ENCODE measurements around the gene ANKRD11. TPM values are rescaled to one million over a fixed set of nuclear protein-coding genes. Genes with fewer than 3 reads are reported as not detected.
A peak's percentile ranks its signal among the peaks of the same experiment; 100 is the strongest.

Gene ANKRD11
- total RNA-seq (100 to 1,000 TPM; 130 to 150 TPM), polyA plus RNA-seq (39.8 TPM)

- Histone ChIP-seq H3K27ac (ENCODE audit: low read depth, low read length) (peak within 1 kb of the TSS; percentile 95), H3K4me1 (ENCODE audit: insufficient read depth, low read length) (peaks cover 49% of the 10 kb centered on the region), H3K27me3 (ENCODE audit: insufficient read depth, low read length, poor library complexity, severe bottlenecking) (no peaks in the 10 kb centered on the region), H3K9me3 (ENCODE audit: low read length) (no peaks in the 10 kb centered on the region), H3K4me3 (ENCODE audit: low read length) (peak within 1 kb of the TSS; percentile 93), H3K36me3 (ENCODE audit: insufficient read depth, low read length) (no peaks in the 10 kb centered on the region)
- peaks cover 0 to 2% of the 10 kb centered on the region in 2 donors for H3K27me3 Mint-ChIP-seq
- H3K36me3 Mint-ChIP-seq: peaks cover 0 to 41% (median 0%) of the 10 kb centered on the region in 3 donors
- H3K9me3 Mint-ChIP-seq: peaks cover 0 to 2% (median 2%) of the 10 kb centered on the region in 5 donors
- DNase-seq: peak; percentile 96 to 100 (median 99)
- peak within 1 kb of the TSS; percentile 87 to 98 (median 92) for H3K4me3 Mint-ChIP-seq
- POLR2A ChIA-PET: interaction anchor here (0.6 to 3.6 kb wide), 2 partner anchors 17 to 68 kb away, joined by 3 to 31 read pairs; partner anchors contain the start of gene SPG7
- CTCF ChIA-PET: interaction anchor here (1.1 kb wide), 1 partner anchor 17 kb away, joined by 5 read pairs; the partner anchor contains the start of gene SPG7
- H3K27ac Mint-ChIP-seq: peak within 1 kb of the TSS; percentile 94 to 99 (median 96)
- H3K4me1 Mint-ChIP-seq: peaks cover 57 to 74% (median 65%) of the 10 kb centered on the region in 3 donors
Measured at GRCh38 chr16:89490439-89491237, at the start of gene ANKRD11. ANKRD11 (minus strand) TSS chr16:89490561; CDS start chr16:89317019, 173,542 bp downstream.

GRCh38 chr16:89538286-89538685 lies 47.9 kb upstream of the ANKRD11 start:
- H3K36me3 ChIP-seq (ENCODE audit: insufficient read depth, low read length): peaks cover 16% of the 10 kb centered on the region
- ChIA-PET CTCF (interaction anchor here (0.9 kb wide), 1 partner anchor 10 kb away, joined by 3 read pairs; no protein-coding TSS in a partner anchor), POLR2A (no interaction called here)
- peaks cover 22% of the 10 kb centered on the region for H3K4me1 ChIP-seq (ENCODE audit: insufficient read depth, low read length)
- no peak for DNase-seq
- peaks cover 14 to 19% (median 17%) of the 10 kb centered on the region in 3 donors for H3K4me1 Mint-ChIP-seq
- H3K4me3 ChIP-seq (ENCODE audit: low read length): no peak overlapping the region
- H3K27me3 ChIP-seq (ENCODE audit: insufficient read depth, low read length, poor library complexity, severe bottlenecking): no peaks in the 10 kb centered on the region
- no peak overlapping the region for H3K27ac ChIP-seq (ENCODE audit: low read depth, low read length)
- peaks cover 0 to 65% (median 11%) of the 10 kb centered on the region in 3 donors for H3K36me3 Mint-ChIP-seq
- no peak overlapping the region for H3K4me3 Mint-ChIP-seq
- H3K27me3 Mint-ChIP-seq: no peaks in the 10 kb centered on the region
- H3K9me3 ChIP-seq (ENCODE audit: low read length): no peaks in the 10 kb centered on the region
- no peaks in the 10 kb centered on the region for H3K9me3 Mint-ChIP-seq
- H3K27ac Mint-ChIP-seq: peak overlapping the region in 2 of 8 donors; percentile 32 to 78

- DNase-seq: no peak
- CTCF ChIA-PET: no interaction called here
- POLR2A ChIA-PET: no interaction called here
- H3K27ac ChIP-seq (ENCODE audit: low read depth, low read length): no peak overlapping the region
- Mint-ChIP-seq H3K4me1 (peaks cover 14 to 19% (median 17%) of the 10 kb centered on the region in 3 donors), H3K4me3 (no peak overlapping the region), H3K27me3 (no peaks in the 10 kb centered on the region), H3K27ac (peak overlapping the region in 1 of 8 donors; percentile 73), H3K36me3 (peaks cover 0 to 71% (median 11%) of the 10 kb centered on the region in 3 donors), H3K9me3 (no peaks in the 10 kb centered on the region)
- peaks cover 16% of the 10 kb centered on the region for H3K36me3 ChIP-seq (ENCODE audit: insufficient read depth, low read length)
- H3K27me3 ChIP-seq (ENCODE audit: insufficient read depth, low read length, poor library complexity, severe bottlenecking): no peaks in the 10 kb centered on the region
- no peaks in the 10 kb centered on the region for H3K9me3 ChIP-seq (ENCODE audit: low read length)
- no peak overlapping the region for H3K4me3 ChIP-seq (ENCODE audit: low read length)
- H3K4me1 ChIP-seq (ENCODE audit: insufficient read depth, low read length): peaks cover 22% of the 10 kb centered on the region
Measured at GRCh38 chr16:89537549-89537925, 47.2 kb upstream of the ANKRD11 start.

- H3K4me3 ChIP-seq (ENCODE audit: low read length): no peak overlapping the region
- Mint-ChIP-seq H3K4me3 (no peak overlapping the region), H3K9me3 (no peaks in the 10 kb centered on the region), H3K27ac (peak overlapping the region in 1 of 8 donors; percentile 83), H3K36me3 (peaks cover 0 to 71% (median 11%) of the 10 kb centered on the region in 3 donors), H3K27me3 (no peaks in the 10 kb centered on the region), H3K4me1 (peaks cover 14 to 19% (median 17%) of the 10 kb centered on the region in 3 donors)
- CTCF ChIA-PET: no interaction called here
- no peaks in the 10 kb centered on the region for H3K27me3 ChIP-seq (ENCODE audit: insufficient read depth, low read length, poor library complexity, severe bottlenecking)
- POLR2A ChIA-PET: no interaction called here
- H3K27ac ChIP-seq (ENCODE audit: low read depth, low read length): no peak overlapping the region
- H3K4me1 ChIP-seq (ENCODE audit: insufficient read depth, low read length): peaks cover 22% of the 10 kb centered on the region
- peaks cover 21% of the 10 kb centered on the region for H3K36me3 ChIP-seq (ENCODE audit: insufficient read depth, low read length)
- DNase-seq: no peak
- no peaks in the 10 kb centered on the region for H3K9me3 ChIP-seq (ENCODE audit: low read length)
Measured at GRCh38 chr16:89536886-89537548, 46.7 kb upstream of the ANKRD11 start.

GRCh38 chr16:89536371-89536770 lies 46.0 kb upstream of the ANKRD11 start:
- ChIA-PET POLR2A (no interaction called here), CTCF (interaction anchor here (0.5 kb wide), 1 partner anchor 404 kb away, joined by 4 read pairs; no protein-coding TSS in a partner anchor)
- Mint-ChIP-seq H3K27ac (no peak overlapping the region), H3K36me3 (peaks cover 0 to 75% (median 11%) of the 10 kb centered on the region in 3 donors), H3K9me3 (no peaks in the 10 kb centered on the region), H3K4me1 (peaks cover 14 to 19% (median 17%) of the 10 kb centered on the region in 3 donors), H3K4me3 (no peak overlapping the region), H3K27me3 (no peaks in the 10 kb centered on the region)
- H3K9me3 ChIP-seq (ENCODE audit: low read length): no peaks in the 10 kb centered on the region
- H3K36me3 ChIP-seq (ENCODE audit: insufficient read depth, low read length): peaks cover 25% of the 10 kb centered on the region
- H3K27ac ChIP-seq (ENCODE audit: low read depth, low read length): no peak overlapping the region
- H3K27me3 ChIP-seq (ENCODE audit: insufficient read depth, low read length, poor library complexity, severe bottlenecking): no peaks in the 10 kb centered on the region
- DNase-seq: no peak
- H3K4me1 ChIP-seq (ENCODE audit: insufficient read depth, low read length): peaks cover 22% of the 10 kb centered on the region
- no peak overlapping the region for H3K4me3 ChIP-seq (ENCODE audit: low read length)

GRCh38 chr16:89534252-89534756 lies 43.9 kb upstream of the ANKRD11 start:
- Mint-ChIP-seq H3K4me1 (peaks cover 14 to 17% (median 15%) of the 10 kb centered on the region in 3 donors), H3K9me3 (no peaks in the 10 kb centered on the region), H3K4me3 (peak overlapping the region in 5 of 7 donors; percentile 6 to 71 (median 56)), H3K27ac (peak overlapping the region; percentile 40 to 95 (median 84)), H3K27me3 (no peaks in the 10 kb centered on the region), H3K36me3 (peaks cover 0 to 78% (median 6%) of the 10 kb centered on the region in 3 donors)
- H3K9me3 ChIP-seq (ENCODE audit: low read length): no peaks in the 10 kb centered on the region
- H3K27me3 ChIP-seq (ENCODE audit: insufficient read depth, low read length, poor library complexity, severe bottlenecking): no peaks in the 10 kb centered on the region
- peaks cover 22% of the 10 kb centered on the region for H3K4me1 ChIP-seq (ENCODE audit: insufficient read depth, low read length)
- ChIA-PET POLR2A (no interaction called here), CTCF (interaction anchor here (1.1 kb wide), 1 partner anchor 23 kb away, joined by 3 read pairs; no protein-coding TSS in a partner anchor)
- H3K36me3 ChIP-seq (ENCODE audit: insufficient read depth, low read length): peaks cover 30% of the 10 kb centered on the region
- H3K4me3 ChIP-seq (ENCODE audit: low read length): peak overlapping the region; percentile 24
- no peak overlapping the region for H3K27ac ChIP-seq (ENCODE audit: low read depth, low read length)
- peak in 3 of 5 donors; percentile 44 to 75 (median 54) for DNase-seq

- Mint-ChIP-seq H3K36me3 (peaks cover 0 to 81% (median 10%) of the 10 kb centered on the region in 3 donors), H3K27ac (peak overlapping the region in 2 of 8 donors; percentile 50 to 52), H3K4me1 (peaks cover 14 to 17% (median 15%) of the 10 kb centered on the region in 3 donors), H3K9me3 (no peaks in the 10 kb centered on the region), H3K4me3 (no peak overlapping the region), H3K27me3 (no peaks in the 10 kb centered on the region)
- no peak for DNase-seq
- CTCF ChIA-PET: no interaction called here
- H3K27ac ChIP-seq (ENCODE audit: low read depth, low read length): no peak overlapping the region
- H3K4me1 ChIP-seq (ENCODE audit: insufficient read depth, low read length): peaks cover 22% of the 10 kb centered on the region
- H3K4me3 ChIP-seq (ENCODE audit: low read length): no peak overlapping the region
- peaks cover 30% of the 10 kb centered on the region for H3K36me3 ChIP-seq (ENCODE audit: insufficient read depth, low read length)
- POLR2A ChIA-PET: no interaction called here
- H3K9me3 ChIP-seq (ENCODE audit: low read length): no peaks in the 10 kb centered on the region
- H3K27me3 ChIP-seq (ENCODE audit: insufficient read depth, low read length, poor library complexity, severe bottlenecking): no peaks in the 10 kb centered on the region
Measured at GRCh38 chr16:89531821-89532526, 41.6 kb upstream of the ANKRD11 start.
